GM12878 (cell line): ENCODE results near the gene DEPDC1. TPM values are rescaled to one million over a fixed set of nuclear protein-coding genes. Genes with fewer than 3 reads are reported as not detected.

ENCODE experiments used
- ATAC-seq: fragments of 200-7000 bp; cut with Tn5 transposase; 3 replicates; pipeline ENCODE4 v1.9.1; 2020; ENCODE audit warnings: mild to moderate bottlenecking, moderate library complexity
- BruUV-seq: library from RNA; stranded (reverse); fragments of 400-500 nt; replicated peaks from 2 replicates; lab custom pipeline; 2021; lab: Mats Ljungman, UMichigan
- CTCF ChIA-PET: fragments of 300-600 bp; sonication (Branson Sonifier 250); formaldehyde crosslinking; extraction: SDS; loops from one replicate; lab custom pipeline; 2021; ENCODE audit warnings: inconsistent platforms; lab: Yijun Ruan, JAX
- POLR2A ChIA-PET: fragments of 350-600 bp; formaldehyde crosslinking; extraction: SDS; loops from one replicate; lab custom pipeline; 2021; ENCODE audit warnings: inconsistent platforms; lab: Charles Lee
- RAD21 ChIA-PET: fragments of 300-600 bp; sonication (Branson Sonifier 250); formaldehyde crosslinking; loops from one replicate; lab custom pipeline; 2023; ENCODE audit warnings: antibody characterized with exemption; ENCODE audit not compliant: unreplicated experiment; lab: Charles Lee
- SMC1A ChIA-PET: fragments of 300-600 bp; sonication (Branson Sonifier 250); formaldehyde crosslinking; loops from one replicate; lab custom pipeline; 2023; ENCODE audit not compliant: unreplicated experiment, uncharacterized antibody; lab: Charles Lee
- DNase-seq: peaks from one replicate; pipeline ENCODE4 v3.0.0-alpha.2; 2011; ENCODE audit warnings: low read depth, low spot score
- FAIRE-seq: peaks from 3 replicates; lab custom pipeline; 2011; peaks lifted over from hg19 to GRCh38; lab: Jason Lieb, UNC
- H2AFZ ChIP-seq: 2 replicates; pipeline ENCODE4 v1.6.0; 2011; ENCODE audit warnings: low read depth, low read length, control low read depth; ENCODE audit not compliant: control insufficient read depth
- H3K27ac ChIP-seq: 2 replicates; pipeline ENCODE4 v1.5.1; 2011; ENCODE audit warnings: control low read depth; ENCODE audit not compliant: control insufficient read depth, insufficient read depth
- H3K27me3 ChIP-seq, 2 experiments: replicated peaks in 1 of 2; 2 replicates each; pipeline versions ENCODE4 v1.6.0 to v1.6.1; 2011; ENCODE audit warnings: low read length in 1 of 2; ENCODE audit not compliant: control insufficient read depth in 2 of 2, insufficient read depth in 2 of 2
- H3K36me3 ChIP-seq, 2 experiments: 2 replicates each; pipeline ENCODE4 v1.5.1; 2011; ENCODE audit warnings: low read length in 1 of 2; ENCODE audit not compliant: control insufficient read depth in 2 of 2, insufficient read depth in 2 of 2
- H3K4me1 ChIP-seq: 2 replicates; pipeline ENCODE4 v1.6.1; 2011; ENCODE audit warnings: mild to moderate bottlenecking, low read length, moderate library complexity, mixed read lengths; ENCODE audit not compliant: control insufficient read depth, insufficient read depth
- H3K4me2 ChIP-seq: 2 replicates; pipeline ENCODE4 v1.6.0; 2011; ENCODE audit warnings: control low read depth; ENCODE audit not compliant: control insufficient read depth, insufficient read depth
- H3K4me3 ChIP-seq: fragments of 200-600 bp; sonication (generic); 2 replicates; pipeline ENCODE4 v1.5.1; 2016
- H3K79me2 ChIP-seq: 2 replicates; pipeline ENCODE4 v1.6.0; 2011; ENCODE audit warnings: low read length; ENCODE audit not compliant: control insufficient read depth, insufficient read depth
- H3K9ac ChIP-seq: 2 replicates; pipeline ENCODE4 v1.8.0; 2011; ENCODE audit warnings: low read length, control low read depth, mixed read lengths; ENCODE audit not compliant: control insufficient read depth, insufficient read depth
- H3K9me3 ChIP-seq: replicated peaks from 3 replicates; pipeline ENCODE4 v1.5.1; 2011; ENCODE audit warnings: mild to moderate bottlenecking, low read length; ENCODE audit not compliant: control insufficient read depth, insufficient read depth
- H4K20me1 ChIP-seq: 2 replicates; pipeline ENCODE4 v1.6.0; 2011; ENCODE audit not compliant: control insufficient read depth, insufficient read depth
- CHD2 ChIP-seq: IDR thresholded peaks from 2 replicates; pipeline ENCODE4 v1.6.1; 2011; ENCODE audit warnings: low read depth, low read length, improper control_type of control experiment, borderline replicate concordance
- CHD4 ChIP-seq: fragments of 200-600 bp; sonication (generic); IDR thresholded peaks from 2 replicates; pipeline ENCODE4 v1.6.1; 2016; ENCODE audit warnings: mild to moderate bottlenecking
- FOXK2 ChIP-seq: fragments of 450-650 bp; IDR thresholded peaks from 2 replicates; pipeline ENCODE4 v1.6.1; 2017; ENCODE audit warnings: mild to moderate bottlenecking, moderate library complexity
- KDM1A ChIP-seq: fragments of 200-600 bp; sonication (generic); IDR thresholded peaks from 2 replicates; pipeline ENCODE4 v1.6.1; 2016; ENCODE audit warnings: borderline replicate concordance
- MEF2A ChIP-seq: IDR thresholded peaks from 2 replicates; pipeline ENCODE4 v1.6.1; 2011; ENCODE audit warnings: low read depth, mild to moderate bottlenecking, low read length, moderate library complexity; ENCODE audit not compliant: insufficient read depth
- NRF1 ChIP-seq: conservative IDR thresholded peaks from 2 replicates; pipeline ENCODE4 v1.6.1; 2011; ENCODE audit warnings: mild to moderate bottlenecking, low read depth, low read length, improper control_type of control experiment
- POLR2A ChIP-seq: IDR thresholded peaks from 2 replicates; pipeline ENCODE4 v1.6.1; 2011; ENCODE audit warnings: low read depth, mild to moderate bottlenecking, low read length
- POLR2AphosphoS2 ChIP-seq: IDR thresholded peaks from 2 replicates; pipeline ENCODE4 v1.6.1; 2011; ENCODE audit warnings: low read depth, mild to moderate bottlenecking, low read length, improper control_type of control experiment, moderate library complexity
- RFX5 ChIP-seq: IDR thresholded peaks from 2 replicates; pipeline ENCODE4 v1.6.1; 2011; ENCODE audit warnings: low read depth, low read length, improper control_type of control experiment
- SREBF1 ChIP-seq: IDR thresholded peaks from 2 replicates; pipeline ENCODE4 v1.6.1; 2012; ENCODE audit warnings: mild to moderate bottlenecking, low read length
- ZBED1 ChIP-seq: IDR thresholded peaks from 2 replicates; pipeline ENCODE4 v1.6.1; 2016; ENCODE audit warnings: borderline replicate concordance
- ZNF217 ChIP-seq: fragments of 450-650 bp; IDR thresholded peaks from 2 replicates; pipeline ENCODE4 v1.6.1; 2017; ENCODE audit warnings: antibody characterized with exemption, mild to moderate bottlenecking
- ZNF384 ChIP-seq: IDR thresholded peaks from 2 replicates; pipeline ENCODE4 v1.6.1; 2012; ENCODE audit warnings: low read depth, mild to moderate bottlenecking, low read length, improper control_type of control experiment, borderline replicate concordance
- in situ Hi-C: fragments of 300-500 bp; cut with MboI; formaldehyde crosslinking; loops from 9 replicates; pipeline ENCODE4 v1.14.3; 2018; ENCODE audit warnings: mixed read lengths
- intact Hi-C: fragments of 100-400 bp; cut with micrococcal nuclease; formaldehyde crosslinking; loops from one replicate; pipeline ENCODE4 v1.14.2; 2022; ENCODE audit not compliant: unreplicated experiment
- polyA plus RNA-seq, 11 experiments: library from polyadenylated mRNA; depleted of rRNA in 4 of 11; unstranded in 6 of 11; stranded (reverse) in 5 of 11; fragments of >200 nt; fragmentation: Nextera tagmentation in 4 of 11; fragmentation: Illumina TruSeq in 1 of 11; extraction: Ambion mirVana in 4 of 11; extraction: Trizol in 1 of 11; gene quantifications; 1 replicate in 1 of 11; 2 replicates in 10 of 11; pipeline versions ENCODE4 v1.2.1 to v1.2.3, GENCODE V29; 2011 to 2016; ENCODE audit warnings: inconsistent platforms in 2 of 11, missing spikeins in 2 of 11, low read depth in 1 of 11
- total RNA-seq, 4 experiments: library from RNA; depleted of rRNA in 3 of 4; stranded (reverse); fragments of >200 nt in 3 of 4; fragmentation: Illumina TruSeq in 1 of 4; extraction: Trizol in 1 of 4; gene quantifications; 2 replicates each; pipeline versions ENCODE4 v1.2.1 to v1.2.3, GENCODE V29; 2013 to 2021
- TF ChIP-seq, protein P1 (sequence below): IDR thresholded peaks from 2 replicates; pipeline ENCODE4 v1.6.1; 2012; ENCODE audit warnings: low read depth, low read length, improper control_type of control experiment
- TF ChIP-seq, protein P2 (sequence below): fragments of 450-650 bp; IDR thresholded peaks from 2 replicates; pipeline ENCODE4 v1.6.1; 2017; ENCODE audit warnings: antibody characterized with exemption, mild to moderate bottlenecking, moderate library complexity
- TF ChIP-seq, protein P3 (sequence below): fragments of 450-650 bp; formaldehyde crosslinking; IDR thresholded peaks from 2 replicates; pipeline ENCODE4 v1.4.0; 2020; ENCODE audit warnings: mild to moderate bottlenecking, moderate library complexity
- TF ChIP-seq, protein P4 (sequence below): fragments of 450-650 bp; IDR thresholded peaks from 2 replicates; pipeline ENCODE4 v1.6.1; 2016; ENCODE audit warnings: mild to moderate bottlenecking

DEPDC1 gene
- total and polyA plus RNA-seq, 10 of the 15 experiments (the other 5 are each of a cell fraction or from before 2014, with no cell fraction given), result 6.9 to 36.5 (median 17.6) TPM

DNA sequence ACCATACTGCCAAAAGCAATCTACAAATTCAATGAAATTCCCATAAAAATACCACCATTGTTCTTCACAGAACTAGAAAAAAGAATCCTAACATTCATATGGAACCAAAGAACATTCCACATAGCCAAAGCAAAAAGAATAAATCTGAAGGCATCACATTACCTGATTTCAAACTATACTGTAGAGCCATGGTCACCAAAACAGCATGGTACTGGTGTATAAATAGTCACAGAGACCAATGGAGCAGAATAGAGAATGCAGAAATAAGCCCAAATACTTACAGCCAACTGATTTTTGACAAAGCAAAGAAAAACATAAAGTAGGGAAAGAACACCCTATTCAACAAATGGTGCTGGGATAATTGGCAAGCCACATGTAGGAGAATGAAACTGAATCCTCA is 6.2 kb upstream of the DEPDC1 start:
- no peak overlapping the region for H3K4me2 ChIP-seq
- no peak for DNase-seq
- H3K27ac ChIP-seq, result no peak overlapping the region
- no peak overlapping the region for H2AFZ ChIP-seq
- ChIA-PET RAD21 (no interaction called here), POLR2A (interaction anchor here (0.9 kb wide), 1 partner anchor 35 kb away, joined by 3 read pairs; no protein-coding TSS in a partner anchor), SMC1A (no interaction called here), CTCF (no interaction called here)
- no peak overlapping the region for H3K9ac ChIP-seq
- no peak for ATAC-seq
- H3K36me3 ChIP-seq, result no peaks in the 10 kb centered on the region
- no peak overlapping the region for H3K4me3 ChIP-seq
- H3K79me2 ChIP-seq, result no peaks in the 10 kb centered on the region
- no peaks in the 10 kb centered on the region for H3K4me1 ChIP-seq
- no peaks in the 10 kb centered on the region for H4K20me1 ChIP-seq
- H3K9me3 ChIP-seq, result no peaks in the 10 kb centered on the region
- BruUV-seq, result no TSS peak
- intact Hi-C loops (no loop called here), in situ Hi-C loops (no loop called here)
- no peak for FAIRE-seq
- no peaks in the 10 kb centered on the region for H3K27me3 ChIP-seq
- TF ChIP-seq CHD2, result no peak
- no peak for TF ChIP-seq FOXK2
- no peak for TF ChIP-seq ZBED1
- no peak for TF ChIP-seq ZNF384
- TF ChIP-seq CHD4, result no peak
- no peak for TF ChIP-seq POLR2AphosphoS2
- TF ChIP-seq POLR2A, result no peak
- no peak for TF ChIP-seq NRF1
- TF ChIP-seq MEF2A, result no peak
- no peak for TF ChIP-seq ZNF217
- TF ChIP-seq, protein P1, sequence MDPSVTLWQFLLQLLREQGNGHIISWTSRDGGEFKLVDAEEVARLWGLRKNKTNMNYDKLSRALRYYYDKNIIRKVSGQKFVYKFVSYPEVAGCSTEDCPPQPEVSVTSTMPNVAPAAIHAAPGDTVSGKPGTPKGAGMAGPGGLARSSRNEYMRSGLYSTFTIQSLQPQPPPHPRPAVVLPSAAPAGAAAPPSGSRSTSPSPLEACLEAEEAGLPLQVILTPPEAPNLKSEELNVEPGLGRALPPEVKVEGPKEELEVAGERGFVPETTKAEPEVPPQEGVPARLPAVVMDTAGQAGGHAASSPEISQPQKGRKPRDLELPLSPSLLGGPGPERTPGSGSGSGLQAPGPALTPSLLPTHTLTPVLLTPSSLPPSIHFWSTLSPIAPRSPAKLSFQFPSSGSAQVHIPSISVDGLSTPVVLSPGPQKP, result no peak
- TF ChIP-seq, protein P2, sequence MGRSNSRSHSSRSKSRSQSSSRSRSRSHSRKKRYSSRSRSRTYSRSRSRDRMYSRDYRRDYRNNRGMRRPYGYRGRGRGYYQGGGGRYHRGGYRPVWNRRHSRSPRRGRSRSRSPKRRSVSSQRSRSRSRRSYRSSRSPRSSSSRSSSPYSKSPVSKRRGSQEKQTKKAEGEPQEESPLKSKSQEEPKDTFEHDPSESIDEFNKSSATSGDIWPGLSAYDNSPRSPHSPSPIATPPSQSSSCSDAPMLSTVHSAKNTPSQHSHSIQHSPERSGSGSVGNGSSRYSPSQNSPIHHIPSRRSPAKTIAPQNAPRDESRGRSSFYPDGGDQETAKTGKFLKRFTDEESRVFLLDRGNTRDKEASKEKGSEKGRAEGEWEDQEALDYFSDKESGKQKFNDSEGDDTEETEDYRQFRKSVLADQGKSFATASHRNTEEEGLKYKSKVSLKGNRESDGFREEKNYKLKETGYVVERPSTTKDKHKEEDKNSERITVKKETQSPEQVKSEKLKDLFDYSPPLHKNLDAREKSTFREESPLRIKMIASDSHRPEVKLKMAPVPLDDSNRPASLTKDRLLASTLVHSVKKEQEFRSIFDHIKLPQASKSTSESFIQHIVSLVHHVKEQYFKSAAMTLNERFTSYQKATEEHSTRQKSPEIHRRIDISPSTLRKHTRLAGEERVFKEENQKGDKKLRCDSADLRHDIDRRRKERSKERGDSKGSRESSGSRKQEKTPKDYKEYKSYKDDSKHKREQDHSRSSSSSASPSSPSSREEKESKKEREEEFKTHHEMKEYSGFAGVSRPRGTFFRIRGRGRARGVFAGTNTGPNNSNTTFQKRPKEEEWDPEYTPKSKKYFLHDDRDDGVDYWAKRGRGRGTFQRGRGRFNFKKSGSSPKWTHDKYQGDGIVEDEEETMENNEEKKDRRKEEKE, result no peak
- TF ChIP-seq KDM1A, result no peak
- TF ChIP-seq, protein P3, sequence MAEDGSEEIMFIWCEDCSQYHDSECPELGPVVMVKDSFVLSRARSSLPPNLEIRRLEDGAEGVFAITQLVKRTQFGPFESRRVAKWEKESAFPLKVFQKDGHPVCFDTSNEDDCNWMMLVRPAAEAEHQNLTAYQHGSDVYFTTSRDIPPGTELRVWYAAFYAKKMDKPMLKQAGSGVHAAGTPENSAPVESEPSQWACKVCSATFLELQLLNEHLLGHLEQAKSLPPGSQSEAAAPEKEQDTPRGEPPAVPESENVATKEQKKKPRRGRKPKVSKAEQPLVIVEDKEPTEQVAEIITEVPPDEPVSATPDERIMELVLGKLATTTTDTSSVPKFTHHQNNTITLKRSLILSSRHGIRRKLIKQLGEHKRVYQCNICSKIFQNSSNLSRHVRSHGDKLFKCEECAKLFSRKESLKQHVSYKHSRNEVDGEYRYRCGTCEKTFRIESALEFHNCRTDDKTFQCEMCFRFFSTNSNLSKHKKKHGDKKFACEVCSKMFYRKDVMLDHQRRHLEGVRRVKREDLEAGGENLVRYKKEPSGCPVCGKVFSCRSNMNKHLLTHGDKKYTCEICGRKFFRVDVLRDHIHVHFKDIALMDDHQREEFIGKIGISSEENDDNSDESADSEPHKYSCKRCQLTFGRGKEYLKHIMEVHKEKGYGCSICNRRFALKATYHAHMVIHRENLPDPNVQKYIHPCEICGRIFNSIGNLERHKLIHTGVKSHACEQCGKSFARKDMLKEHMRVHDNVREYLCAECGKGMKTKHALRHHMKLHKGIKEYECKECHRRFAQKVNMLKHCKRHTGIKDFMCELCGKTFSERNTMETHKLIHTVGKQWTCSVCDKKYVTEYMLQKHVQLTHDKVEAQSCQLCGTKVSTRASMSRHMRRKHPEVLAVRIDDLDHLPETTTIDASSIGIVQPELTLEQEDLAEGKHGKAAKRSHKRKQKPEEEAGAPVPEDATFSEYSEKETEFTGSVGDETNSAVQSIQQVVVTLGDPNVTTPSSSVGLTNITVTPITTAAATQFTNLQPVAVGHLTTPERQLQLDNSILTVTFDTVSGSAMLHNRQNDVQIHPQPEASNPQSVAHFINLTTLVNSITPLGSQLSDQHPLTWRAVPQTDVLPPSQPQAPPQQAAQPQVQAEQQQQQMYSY (CRISPR knock-in tag), result no peak
- TF ChIP-seq, protein P4, sequence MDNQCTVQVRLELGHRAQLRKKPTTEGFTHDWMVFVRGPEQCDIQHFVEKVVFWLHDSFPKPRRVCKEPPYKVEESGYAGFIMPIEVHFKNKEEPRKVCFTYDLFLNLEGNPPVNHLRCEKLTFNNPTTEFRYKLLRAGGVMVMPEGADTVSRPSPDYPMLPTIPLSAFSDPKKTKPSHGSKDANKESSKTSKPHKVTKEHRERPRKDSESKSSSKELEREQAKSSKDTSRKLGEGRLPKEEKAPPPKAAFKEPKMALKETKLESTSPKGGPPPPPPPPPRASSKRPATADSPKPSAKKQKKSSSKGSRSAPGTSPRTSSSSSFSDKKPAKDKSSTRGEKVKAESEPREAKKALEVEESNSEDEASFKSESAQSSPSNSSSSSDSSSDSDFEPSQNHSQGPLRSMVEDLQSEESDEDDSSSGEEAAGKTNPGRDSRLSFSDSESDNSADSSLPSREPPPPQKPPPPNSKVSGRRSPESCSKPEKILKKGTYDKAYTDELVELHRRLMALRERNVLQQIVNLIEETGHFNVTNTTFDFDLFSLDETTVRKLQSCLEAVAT, result no peak
- no peak for TF ChIP-seq RFX5
- no peak for TF ChIP-seq SREBF1
